Activated effector memory CD4-positive, alpha-beta T cell treated with Interleukin-2 at 50 U/mL for 16 hours (primary cell): ENCODE measurements around the gene RC3H2.
"Not testable (repeated sequence)": the region's sequence is repeated elsewhere in the genome, so short reads cannot be mapped to it uniquely, and the experiment has no call there.

Experiments
- DNase-seq: peaks from one replicate; pipeline ENCODE4 v3.0.0-alpha.2; 2020

Gene RC3H2

DNA sequence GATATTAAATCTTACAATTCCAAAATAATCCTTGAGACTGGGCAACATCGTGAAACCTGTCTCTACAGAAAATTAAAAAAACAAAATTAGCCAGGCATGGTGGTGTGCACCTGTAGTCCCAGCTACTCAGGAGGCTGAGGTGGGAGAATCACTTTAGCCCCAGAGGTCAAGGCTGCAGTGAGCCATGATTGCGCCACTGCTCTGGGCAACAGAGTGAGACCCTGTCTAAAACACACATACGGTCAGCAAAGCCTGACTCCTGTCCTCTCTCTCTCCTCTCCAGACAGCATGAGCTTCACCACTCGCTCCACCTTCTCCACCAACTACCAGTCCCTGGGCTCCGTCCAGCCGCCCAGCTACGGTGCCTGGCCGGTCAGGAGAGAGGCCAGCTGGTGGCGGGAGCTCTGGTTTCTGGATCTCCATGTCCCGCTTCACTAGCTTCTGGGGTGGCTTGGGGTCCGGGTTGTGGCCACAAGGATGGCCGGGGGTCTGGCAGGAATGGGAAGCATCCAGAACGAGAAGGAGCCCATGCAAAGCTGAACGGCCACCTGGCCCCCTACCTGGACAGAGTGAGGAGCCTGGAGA is 67.8 kb downstream of the RC3H2 start:
- no peak for DNase-seq

GRCh38 chr9:122835313-122835731 is 69.8 kb downstream of the RC3H2 start:
- no peak for DNase-seq

- no peak for DNase-seq
Observed at GRCh38 chr9:122832194-122832593, 73.0 kb downstream of the RC3H2 start.

DNA sequence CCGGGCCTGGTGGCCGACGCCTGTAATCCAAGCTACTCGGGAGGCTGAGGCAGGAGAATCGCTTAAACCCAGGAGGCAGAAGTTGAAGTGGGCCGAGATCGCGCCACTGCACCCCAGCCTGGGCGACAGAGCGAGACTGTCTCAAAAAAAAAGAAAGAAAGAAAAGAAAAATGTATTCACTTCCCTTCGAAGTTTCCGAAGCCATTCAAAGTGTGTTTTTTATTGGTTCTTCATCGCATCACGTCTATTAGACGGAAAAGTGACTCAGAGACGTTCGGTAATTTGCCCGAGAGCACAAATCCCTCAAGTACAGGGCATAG is 76.2 kb downstream of the RC3H2 start:
- not testable (repeated sequence) for DNase-seq

- DNase-seq: no peak
Observed at GRCh38 chr9:122827761-122828093, 77.4 kb downstream of the RC3H2 start.

GRCh38 chr9:122822938-122823337 is 82.2 kb downstream of the RC3H2 start:
- no peak for DNase-seq

- DNase-seq: no peak
Observed at GRCh38 chr9:122822056-122822455, 83.1 kb downstream of the RC3H2 start.

DNA sequence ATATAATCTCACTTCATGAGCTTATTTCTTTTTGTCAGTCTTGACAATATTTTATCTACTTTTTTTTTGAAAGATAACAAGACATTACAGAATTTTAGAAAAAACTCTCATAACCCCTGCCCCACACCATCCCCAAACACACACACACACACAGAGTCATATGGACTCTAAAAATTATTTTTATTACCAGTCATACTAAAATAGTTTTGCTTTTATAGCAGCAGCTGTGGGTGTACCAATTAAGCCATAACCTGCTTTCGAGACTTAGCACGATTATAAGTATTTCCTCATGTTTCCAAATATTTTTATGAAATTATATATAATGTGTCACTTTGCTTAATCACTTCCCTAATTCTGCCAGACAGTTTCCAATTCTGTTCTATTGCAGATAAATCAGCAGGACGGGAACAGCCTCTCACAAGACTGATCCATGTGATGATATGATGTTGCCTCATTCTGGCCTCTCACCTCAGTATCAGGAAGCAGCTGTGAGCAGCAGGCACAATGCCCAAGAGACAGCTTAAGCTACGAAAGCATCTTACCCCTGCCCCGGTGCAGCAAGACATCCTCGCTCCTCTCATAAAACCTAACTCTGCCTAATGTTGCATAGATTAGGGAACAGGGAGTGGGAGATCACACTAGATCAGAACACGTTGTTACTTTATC is 83.7 kb downstream of the RC3H2 start:
- DNase-seq: no peak

DNA sequence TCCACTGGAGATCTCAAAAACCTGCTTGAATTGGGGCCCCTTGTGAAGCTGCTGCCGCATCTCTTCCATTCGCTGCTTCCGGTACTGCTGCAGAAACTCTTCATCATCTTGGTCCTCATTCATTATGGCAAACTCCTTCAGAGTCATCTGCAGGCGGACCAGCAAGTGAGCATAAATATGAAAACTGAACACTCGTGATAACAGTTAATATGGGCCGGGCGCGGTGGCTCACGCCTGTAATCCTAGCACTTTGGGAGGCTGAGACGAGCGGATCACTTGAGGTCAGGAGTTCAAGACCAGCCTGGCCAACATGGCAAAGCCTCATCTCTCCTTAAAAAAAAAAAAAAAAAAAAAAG is 84.7 kb downstream of the RC3H2 start:
- no peak for DNase-seq

DNA sequence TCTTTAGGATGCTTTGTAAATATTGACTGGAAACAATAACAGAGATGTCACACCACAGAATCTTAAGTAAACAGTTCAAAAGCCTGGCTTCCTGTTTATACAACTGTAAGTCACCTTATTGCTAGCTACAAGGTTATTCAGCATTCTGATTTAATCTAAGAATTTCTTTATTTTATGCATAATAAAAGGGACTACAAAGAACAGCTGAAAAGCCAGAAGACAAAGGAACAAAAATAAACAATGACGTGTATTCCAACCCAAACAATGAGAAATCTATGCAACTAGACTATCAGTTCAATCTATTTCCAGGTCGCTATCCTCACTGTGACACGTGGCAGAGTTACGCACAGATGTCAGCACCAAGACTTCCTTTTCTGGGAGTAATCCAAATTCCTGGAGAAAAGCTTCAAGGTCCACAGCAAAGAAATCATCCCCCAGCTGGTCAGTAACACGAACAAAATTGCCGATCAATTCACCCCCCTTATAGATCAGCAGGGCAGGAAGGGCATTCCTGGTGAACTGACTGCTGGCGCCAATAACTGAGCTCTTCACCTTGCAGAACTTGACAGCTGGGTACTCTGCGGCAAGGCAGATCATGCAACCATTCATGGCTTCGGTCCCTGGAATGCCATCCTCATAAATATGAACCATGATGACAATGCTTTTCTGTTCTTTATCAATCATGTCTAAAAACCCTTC is 85.2 kb downstream of the RC3H2 start:
- DNase-seq: no peak

DNA sequence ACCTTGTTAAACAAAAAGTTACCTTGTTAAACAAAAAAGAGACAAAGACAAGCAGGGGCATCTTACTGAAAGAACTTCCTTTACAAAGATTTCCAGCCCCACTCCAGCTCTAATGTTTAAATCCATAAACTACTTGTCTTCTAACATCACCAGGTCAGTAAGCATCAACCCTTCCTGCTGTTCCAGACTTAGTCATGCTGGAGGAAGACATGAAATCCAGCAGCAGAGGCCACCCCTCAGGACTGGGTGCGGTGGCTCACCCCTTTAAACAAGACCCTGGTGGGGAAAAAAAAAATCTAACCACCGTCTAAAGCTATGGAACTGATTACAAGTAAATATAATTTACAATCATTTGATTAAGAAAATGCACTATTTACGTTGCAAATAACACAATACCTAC is 85.8 kb downstream of the RC3H2 start:
- no peak for DNase-seq

DNA sequence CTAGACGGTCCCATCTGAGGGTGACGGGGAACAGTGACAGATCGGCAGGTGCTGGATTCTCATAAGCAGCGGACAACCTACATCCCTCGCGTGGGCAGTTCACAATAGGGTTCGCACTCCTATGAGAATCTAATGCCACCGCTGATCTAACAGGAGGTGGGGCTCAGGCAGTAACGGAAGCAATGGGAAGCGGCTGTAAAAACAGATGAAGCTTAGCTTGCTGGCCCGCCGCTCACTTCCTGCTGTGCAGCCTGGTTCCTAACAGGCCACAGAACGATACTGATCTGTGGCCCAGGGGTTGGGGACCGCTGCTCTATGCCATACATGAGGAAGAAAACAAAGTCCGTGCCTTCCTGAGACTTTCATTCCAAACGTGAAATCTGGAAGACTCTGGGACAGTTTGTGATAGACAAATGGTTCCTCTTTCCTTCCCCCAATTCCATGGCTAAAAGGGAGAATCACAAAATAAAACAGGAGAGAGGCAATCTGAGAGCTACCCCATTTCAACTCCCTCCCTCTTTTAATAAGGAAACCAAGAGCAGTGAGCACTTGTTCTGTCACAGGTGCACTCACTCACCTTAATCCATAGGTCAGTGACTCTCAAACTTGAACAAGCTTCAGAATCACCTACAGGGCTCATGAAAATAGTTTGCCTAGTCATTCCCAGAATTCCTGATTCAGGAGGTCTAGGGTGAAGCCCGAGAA is 88.8 kb downstream of the RC3H2 start:
- DNase-seq: peak; percentile 41

DNA sequence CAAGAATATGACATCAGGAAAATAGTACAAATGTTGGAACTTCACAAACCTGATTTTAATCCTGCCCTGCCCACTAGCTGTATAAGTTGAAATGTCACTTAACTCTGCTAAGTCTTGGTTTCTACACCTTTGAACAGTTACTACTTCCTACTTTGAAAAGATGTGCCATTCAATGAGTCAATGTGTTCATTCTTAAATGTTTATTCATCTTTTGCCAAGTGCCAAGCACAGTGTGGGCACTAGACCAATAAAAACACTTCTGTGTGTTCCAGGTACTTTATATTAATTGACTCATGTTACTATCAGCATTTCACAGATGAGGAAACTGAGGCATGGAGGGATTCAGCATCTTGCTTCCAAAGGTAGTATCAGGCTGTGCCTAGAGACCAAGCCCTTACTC is 89.6 kb downstream of the RC3H2 start:
- DNase-seq: no peak

DNA sequence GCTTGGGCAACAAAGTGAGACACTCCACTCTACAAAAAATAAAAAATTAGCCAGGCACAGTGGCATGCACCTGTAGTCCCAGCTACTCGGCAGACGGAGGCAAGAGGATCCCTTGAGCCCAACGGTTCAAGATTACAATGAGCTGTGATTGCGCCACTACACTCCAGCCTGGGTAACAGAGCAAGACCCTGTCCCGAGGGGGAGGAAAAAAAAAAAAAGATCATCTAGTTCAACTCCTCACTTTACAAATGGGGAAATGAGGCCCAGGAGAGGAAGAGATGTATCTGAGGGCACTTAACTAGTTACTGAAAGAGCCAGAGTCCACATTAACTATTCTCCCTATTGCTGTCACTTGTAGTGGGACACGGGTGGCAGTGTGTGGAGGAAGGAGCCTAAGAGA is 90.6 kb downstream of the RC3H2 start:
- DNase-seq: no peak

- no peak for DNase-seq
Observed at GRCh38 chr9:122812736-122813135, 92.4 kb downstream of the RC3H2 start.

DNA sequence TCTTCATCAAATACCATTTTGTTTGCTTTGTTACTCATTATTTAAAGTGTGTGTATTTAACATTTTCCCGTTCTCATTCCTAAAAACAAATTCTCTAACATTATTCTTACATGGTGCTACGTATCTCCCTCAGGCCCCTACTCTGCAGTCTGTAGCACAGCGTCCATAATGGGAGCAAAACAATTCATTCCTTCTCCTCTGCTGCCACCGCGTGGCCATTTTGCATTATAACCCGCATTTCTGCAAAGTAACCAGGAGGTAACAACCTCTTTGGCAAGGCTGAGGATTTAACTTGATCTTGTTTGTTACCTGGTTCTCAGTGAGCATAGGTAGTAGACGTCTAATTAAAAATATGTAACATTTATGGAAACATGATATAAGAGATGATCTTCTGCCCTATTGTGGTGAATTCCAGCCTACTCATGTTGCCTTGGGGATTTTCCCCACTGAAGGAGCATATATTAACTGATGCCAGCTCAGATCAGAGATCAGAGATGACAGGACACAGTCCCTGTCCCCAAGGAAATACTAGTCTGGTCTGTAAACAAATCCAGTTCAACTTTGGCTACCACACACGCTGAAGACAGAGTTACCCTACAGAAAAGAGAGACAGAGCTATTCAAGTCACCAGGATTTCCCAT is 94.7 kb downstream of the RC3H2 start:
- DNase-seq: peak; percentile 55

- not testable (repeated sequence) for DNase-seq
Observed at GRCh38 chr9:122809261-122809660, 95.9 kb downstream of the RC3H2 start.

DNA sequence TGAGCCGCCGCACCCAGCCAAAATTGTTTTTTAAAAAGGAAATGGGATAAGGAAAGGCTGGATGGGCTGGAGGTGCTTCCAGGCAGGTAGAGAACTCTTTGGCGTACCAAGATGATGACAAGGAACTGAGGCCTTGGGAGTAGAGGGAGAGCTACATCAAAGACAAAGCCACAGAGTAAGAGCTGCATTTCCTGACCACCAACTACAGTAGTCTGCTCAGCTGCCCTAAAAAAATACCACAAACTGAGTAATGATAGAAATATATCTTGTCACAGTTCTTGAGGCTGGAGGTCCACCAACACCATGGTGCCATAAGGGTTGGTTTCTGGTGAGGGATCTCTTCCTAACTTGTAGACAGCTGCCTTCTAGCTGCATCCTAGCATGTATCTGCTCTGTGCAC is 97.0 kb downstream of the RC3H2 start:
- DNase-seq: no peak

DNA sequence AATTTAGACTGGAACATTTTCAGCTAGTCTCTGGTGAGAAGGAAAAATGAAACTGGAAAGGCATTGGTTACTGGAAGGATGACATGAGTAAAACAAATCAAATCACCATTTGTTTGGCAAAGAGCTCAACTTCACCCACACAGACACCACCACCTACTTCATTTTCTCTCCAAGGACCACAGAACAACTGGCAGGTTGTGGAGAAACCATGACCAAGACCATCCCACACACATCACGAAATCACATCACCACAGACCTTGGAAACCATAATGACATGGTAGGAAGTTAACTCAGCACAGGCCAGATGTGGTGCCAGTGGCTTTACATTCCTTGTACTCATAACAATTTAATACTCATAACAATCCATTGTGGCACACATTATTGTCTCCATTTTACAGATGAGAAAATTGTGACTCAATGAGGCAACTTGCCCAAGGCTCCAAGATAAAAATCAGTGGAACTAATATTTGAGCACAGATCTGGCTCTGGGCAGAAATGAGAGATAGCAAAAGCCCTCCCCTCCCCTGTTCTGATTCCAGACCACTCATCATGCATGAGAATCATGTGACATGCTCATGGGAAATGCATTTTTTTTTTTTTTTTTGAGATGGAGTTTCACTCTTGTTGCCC is 97.8 kb downstream of the RC3H2 start:
- DNase-seq: no peak

- no peak for DNase-seq
Observed at GRCh38 chr9:122806661-122807060, 98.5 kb downstream of the RC3H2 start.

GRCh38 chr9:122800066-122801060 is 104.8 kb downstream of the RC3H2 start, which contains the start of gene OR1K1:
Gene OR1K1, plus strand, starts transcription at chr9:122800123. Its CDS starts 0 bp downstream, at chr9:122800123.
- DNase-seq: no peak
